HG02884 (cell line): ENCODE measurements around the gene LZTS3.
"Not testable (repeated sequence)": the region's sequence is repeated elsewhere in the genome, so short reads cannot be mapped to it uniquely, and the experiment has no call there.

Experiments
- ATAC-seq: cut with Tn5 transposase; IDR thresholded peaks from one replicate; pipeline ENCODE4 v1.9.1; 2021; ENCODE audit warnings: mild to moderate bottlenecking, moderate library complexity; ENCODE audit not compliant: unreplicated experiment

Gene LZTS3

DNA sequence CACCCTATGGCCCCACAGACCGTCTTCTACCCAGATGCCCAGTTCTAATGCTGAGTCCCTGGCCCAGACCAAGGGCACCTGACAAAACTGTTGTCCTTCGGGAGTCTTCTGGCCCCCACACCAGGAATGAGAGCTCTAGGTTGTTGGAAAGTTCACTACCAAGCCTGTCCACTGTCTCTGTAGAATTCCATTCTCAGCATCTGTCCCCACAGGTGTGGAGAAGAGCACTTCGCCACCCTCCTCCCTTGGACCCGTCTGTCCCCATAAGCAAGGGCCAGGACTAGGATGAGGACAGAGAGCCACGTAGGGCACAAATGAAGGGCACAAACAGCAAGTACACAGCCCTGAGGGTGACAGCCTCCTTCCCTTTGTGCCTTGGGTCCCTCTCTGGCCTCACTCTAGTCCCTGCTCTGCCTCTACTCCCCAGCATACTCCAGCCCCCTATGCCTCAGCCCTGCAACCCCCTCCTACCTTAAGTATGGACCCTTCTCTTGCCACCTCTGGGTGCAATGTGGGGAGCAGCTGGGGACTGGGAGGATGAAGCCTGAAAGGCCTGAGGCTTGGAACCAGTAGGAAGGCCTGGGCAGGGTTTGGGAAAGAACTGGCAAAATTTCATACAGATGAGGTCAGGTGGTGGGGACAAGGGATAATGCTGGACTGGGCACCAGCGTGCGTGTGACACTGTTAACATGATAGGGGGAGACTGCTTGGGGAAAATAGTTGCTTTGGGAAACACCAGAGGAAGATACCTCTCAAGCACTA is 4.3 kb downstream of the LZTS3 start:
- no peak for ATAC-seq

- ATAC-seq, result no peak
These were observed 5.1 kb downstream of the LZTS3 start for GRCh38 chr20:3168079-3168828.

DNA sequence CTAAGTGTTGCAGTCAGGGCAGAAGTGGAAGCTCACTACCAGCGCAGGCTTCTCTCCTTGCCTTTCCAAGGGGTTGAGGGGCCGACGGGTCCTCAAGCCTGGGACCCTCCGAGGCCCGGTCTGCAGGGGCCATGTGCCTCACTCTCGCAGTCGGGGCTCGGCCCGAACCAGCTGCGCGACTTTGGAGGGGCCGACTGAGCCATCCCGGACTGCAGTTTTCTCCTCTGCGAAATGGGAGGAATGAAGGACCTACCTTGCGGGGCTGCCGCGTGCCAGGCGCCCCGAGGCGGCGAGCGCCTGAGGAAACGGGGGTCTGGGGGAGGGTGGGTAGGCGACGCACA is 5.6 kb downstream of the LZTS3 start:
- no peak for ATAC-seq

DNA sequence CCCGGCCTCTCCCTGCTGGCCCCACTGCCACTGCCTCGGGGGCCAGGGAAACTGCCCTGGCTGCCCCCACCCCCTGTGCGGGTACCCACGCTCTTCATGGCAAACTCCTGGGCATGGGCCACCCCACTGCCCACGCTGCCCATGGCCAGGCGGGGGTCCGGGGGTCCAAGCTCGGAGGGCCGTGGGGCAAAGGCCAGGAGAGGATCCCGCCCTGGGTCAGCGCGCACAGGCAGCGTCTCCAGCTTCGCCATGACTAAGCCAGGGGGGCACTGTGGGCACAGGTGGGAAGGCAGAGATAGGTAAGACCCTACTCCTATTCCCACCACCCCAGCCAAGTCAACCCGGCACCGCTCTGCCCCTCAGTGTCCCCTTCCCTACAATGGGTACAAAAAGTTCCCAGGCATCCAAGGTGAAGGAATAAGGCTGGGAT is 6.4 kb downstream of the LZTS3 start:
- no peak for ATAC-seq

DNA sequence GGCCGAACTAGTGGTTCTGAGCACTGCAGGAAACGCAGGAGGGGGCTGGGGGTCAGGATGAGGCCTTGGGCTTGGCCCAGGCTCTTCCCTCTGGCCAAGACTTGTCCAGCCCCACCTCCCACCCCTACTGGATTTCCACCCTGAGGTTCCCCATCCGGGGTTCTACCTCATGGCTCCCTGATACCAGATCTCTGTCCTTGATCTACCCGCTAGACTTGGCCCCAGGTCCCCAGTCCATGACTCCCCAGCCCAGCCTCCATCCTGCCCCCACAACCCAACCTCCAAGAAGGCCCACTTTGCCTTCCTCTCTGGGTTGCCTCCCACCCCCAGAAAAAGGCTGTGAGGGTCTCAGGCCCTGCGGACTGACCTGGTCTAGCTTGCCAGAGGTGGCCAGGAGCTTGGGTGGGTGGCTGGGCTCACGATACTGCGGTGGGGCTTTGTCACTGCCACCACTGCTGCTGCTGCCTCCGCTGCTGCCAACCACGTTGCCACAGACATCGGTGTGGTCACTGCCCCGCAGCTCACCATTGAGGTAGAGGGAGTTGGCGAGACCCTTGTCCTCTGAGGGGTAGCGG is 6.9 kb downstream of the LZTS3 start:
- ATAC-seq, result no peak

GRCh38 chr20:3165473-3166337 is 7.6 kb downstream of the LZTS3 start:
- no peak for ATAC-seq

DNA sequence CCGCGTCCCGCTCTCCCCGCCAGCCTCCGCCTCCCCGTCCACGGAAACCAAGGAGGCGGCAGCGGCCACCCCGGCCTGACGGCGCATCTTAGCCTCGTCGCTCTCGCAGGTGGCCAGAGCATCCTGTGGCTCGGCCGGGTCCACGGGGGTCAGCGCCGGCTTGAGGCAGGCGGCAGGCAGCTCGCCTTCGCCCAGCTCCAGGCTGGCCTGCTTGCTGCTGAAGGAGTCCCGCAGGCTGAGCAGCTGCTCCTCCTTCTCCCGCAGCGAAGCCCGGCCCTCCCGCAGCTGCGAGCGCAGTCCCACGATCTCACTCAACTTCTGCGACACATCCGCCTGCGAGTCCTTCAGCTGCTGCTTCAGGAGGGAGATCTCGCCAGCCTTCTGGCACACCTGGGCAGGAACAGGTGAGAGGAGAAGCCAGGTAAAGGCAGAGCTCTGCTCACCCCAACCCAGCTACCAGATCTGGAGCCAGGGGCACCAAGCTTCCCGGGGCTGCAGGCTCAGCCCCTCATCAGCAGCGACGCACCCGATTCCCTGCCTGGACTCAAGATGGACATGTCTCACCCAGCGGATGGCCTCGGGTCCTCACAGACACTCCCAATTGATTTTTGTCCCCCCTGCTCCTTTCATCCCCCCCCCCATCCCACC is 8.5 kb downstream of the LZTS3 start:
- ATAC-seq, result no peak

DNA sequence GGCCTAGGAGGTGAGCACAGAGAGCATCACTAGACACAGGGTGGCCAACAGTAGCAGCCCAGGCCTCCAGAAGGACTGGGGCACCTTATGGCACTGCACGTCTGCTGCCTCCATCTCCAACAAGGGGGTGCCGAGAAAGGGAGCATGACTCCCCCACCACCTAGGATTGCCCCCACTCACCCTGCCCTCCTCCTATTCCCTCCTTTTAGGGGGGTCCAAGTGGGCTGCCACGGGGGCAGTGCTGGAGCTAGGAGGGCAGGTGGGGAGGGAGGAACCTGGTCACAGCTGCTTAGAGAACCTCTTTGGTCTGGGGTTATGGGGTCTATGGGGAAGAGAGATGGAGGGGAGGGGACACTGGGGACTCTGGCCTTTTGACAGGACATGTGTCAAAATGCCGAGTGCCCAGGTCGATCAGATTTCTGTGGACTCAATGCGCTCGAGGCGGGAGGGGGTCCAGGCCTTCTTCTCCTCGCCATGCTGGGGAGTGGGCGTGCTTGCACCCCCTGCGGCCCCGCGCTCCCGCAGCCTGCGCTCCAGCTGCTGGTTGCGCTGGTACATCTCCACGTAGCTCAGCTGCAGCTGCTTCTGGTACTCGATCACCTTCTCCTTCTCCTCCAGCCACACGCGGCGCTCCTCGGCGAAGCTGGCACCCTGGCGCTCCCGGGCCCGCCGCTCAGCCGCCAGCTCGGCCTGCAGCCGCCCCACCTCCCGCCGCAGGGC is 9.1 kb downstream of the LZTS3 start:
- ATAC-seq, result no peak

GRCh38 chr20:3163099-3164042 is 10.0 kb downstream of the LZTS3 start:
- no peak for ATAC-seq

- ATAC-seq, result no peak
These were observed 11.2 kb downstream of the LZTS3 start for GRCh38 chr20:3162080-3162611.

DNA sequence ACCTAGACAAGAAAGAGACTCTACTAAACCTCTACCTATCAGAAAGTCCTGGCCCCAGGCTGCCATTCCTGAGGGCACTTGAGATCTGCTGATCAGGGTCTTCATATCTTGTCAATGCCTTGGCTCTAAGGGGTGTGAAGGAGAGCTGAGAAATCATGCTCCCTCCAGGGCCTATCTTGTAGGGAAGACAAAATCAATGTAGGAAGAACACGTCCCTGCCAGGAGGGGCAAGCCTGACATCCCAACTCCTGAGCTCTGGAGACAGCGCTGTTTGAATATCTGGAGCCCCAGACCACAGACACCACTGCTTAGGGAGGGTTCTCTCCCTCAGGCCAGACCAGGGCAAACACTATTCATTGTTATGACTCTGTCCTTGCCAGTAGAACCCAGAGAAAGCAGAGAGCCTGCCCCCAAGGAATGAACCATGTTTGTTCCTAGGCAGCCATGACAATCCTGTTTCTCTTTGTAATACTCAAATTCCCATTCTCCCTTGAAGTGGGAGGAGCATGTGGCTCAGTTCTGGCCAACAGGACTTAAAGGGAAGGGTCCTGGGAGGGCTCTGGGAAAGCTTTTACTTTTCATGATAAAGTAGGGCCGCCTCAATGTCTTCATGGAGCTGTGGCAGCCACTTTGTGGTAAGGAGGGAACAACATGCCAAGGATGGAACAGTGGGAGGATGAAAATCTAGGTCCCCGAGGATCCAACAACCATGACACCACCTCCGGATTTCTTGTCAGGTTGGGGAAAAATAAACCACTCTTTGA is 11.9 kb downstream of the LZTS3 start:
- ATAC-seq, result no peak

GRCh38 chr20:3160418-3160817 is 12.9 kb downstream of the LZTS3 start:
- ATAC-seq, result no peak

GRCh38 chr20:3158968-3159431 is 14.3 kb downstream of the LZTS3 start:
- ATAC-seq, result no peak

DNA sequence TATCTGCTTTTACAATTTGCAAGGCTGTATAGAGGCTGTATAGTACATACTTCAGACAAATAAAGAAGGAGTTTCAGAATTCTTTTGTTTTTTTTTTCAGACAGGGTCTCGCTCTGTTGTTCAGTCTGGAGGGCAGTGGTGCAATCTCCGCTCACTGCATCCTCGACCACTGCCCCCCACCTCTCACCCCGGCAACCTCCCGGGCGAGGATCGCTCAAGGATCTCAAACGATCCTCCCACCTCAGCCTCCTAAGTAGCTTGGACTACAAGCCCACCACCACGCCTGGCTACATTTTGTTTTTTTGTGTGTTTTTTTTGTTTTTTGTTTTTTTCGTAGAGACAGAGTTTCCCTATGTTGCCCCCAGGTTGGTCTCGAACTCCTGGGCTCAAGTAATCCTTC is 15.5 kb downstream of the LZTS3 start:
- no peak for ATAC-seq

DNA sequence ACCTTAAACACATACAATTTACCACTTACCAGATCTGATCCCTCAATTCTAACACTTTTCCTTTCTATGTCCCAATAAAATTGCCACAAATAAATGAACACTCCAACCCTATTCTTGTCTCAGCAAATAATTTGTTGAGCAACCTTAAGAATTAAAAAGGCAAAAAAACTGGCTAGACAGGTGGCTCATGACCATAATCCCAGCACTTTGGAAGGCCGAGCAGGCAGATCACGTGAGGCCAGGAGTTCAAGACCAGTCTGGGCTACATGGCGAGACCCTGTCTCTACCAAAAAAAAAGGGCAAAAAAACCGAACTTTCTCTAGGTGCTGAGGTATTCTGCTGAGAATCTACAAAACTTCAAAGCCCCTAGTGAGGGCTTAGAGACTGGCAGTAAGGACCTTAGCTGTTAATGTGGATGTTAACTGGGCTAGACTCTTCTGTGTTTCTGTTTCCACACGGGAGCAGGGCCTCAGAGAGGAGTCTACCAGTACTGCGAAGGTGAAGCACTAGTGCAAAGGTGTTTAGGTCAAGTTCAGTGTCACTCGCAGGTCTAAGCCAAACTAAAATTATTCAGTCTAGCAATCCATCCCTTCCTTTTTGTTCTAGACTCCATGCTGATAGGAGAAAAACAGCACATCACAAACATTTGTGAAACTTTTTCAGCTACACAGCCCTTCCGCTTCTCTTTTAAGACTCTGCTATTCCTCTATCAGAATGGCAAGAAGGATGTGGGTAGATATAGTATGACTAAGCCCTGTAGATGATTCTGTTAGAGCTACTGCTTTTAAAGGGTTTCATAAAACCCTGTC is 16.3 kb downstream of the LZTS3 start:
- ATAC-seq, result peak; percentile 51

DNA sequence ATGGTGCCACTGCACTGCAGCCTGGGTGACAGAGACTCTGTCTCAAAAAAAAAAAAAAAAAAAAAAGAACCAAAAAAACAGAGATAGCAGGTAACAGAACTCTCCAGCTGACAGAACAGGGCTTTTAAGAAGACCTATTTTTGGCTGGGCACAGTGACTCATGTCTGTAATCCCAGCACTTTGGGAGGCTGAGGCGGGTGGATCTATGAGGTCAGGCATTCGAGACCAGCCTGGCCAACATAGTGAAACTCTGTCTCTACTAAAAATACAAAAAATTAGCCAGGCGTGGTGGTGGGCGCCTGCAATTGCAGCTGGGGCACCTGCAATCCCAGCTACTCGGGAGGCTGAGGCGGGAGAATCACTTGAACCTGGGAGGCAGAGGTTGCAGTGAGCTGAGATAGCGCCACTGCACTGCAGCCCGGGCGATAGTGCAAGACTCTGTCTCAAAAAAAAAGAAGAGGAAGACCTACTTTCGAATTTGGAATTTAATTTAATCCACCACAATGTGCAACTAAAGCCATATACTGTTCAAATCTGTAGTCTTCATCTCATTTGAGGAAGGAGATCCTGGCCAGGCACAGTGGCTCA is 21.2 kb downstream of the LZTS3 start:
- ATAC-seq, result not testable (repeated sequence)

- no peak for ATAC-seq
These were observed 22.4 kb downstream of the LZTS3 start for GRCh38 chr20:3150908-3151307.
